ENCODE results near the gene KRT83. TPM values are rescaled to one million over a fixed set of nuclear protein-coding genes. Genes with fewer than 3 reads are reported as not detected.

KRT83 gene
- total and polyA plus RNA-seq, 5 donors, result not detected

- ATAC-seq, result no peak
- 84% methylated on average over 2 of the region's 2 CpGs for WGBS
These were observed 21.7 kb upstream of the KRT83 start for GRCh38 chr12:52342781-52343490.

GRCh38 chr12:52341066-52341580, 19.9 kb upstream of the KRT83 start:
- Histone ChIP-seq H3K4me3 (ENCODE audit: low read length) (no peak overlapping the region), H3K4me1 (ENCODE audit: control insufficient read depth, insufficient read depth, low read length) (no peaks in the 10 kb centered on the region), H3K27ac (ENCODE audit: low read length) (no peak overlapping the region), H3K9me3 (ENCODE audit: control insufficient read depth, low read length) (peaks cover 3% of the 10 kb centered on the region), H3K27me3 (ENCODE audit: control insufficient read depth, insufficient read depth) (no peaks in the 10 kb centered on the region)
- intact Hi-C loops (cut with DNase I), result no loop called here
- ATAC-seq (no peak), DNase-seq (no peak)
- WGBS, result 90% methylated on average over 14 of the region's 14 CpGs

More at GRCh38 chr12:52342781-52343490, 21.7 kb upstream of the KRT83 start:
- Histone ChIP-seq H3K4me1 (ENCODE audit: control insufficient read depth, insufficient read depth, low read length) (no peaks in the 10 kb centered on the region), H3K27me3 (ENCODE audit: control insufficient read depth, insufficient read depth) (no peaks in the 10 kb centered on the region), H3K9me3 (ENCODE audit: control insufficient read depth, low read length) (peaks cover 3% of the 10 kb centered on the region), H3K4me3 (ENCODE audit: low read length) (no peak overlapping the region), H3K27ac (ENCODE audit: low read length) (no peak overlapping the region)
- intact Hi-C loops (cut with DNase I), result no loop called here
- no peak for DNase-seq

GRCh38 chr12:52338241-52338960, 17.2 kb upstream of the KRT83 start:
- DNase-seq (no peak), ATAC-seq (no peak)
- Histone ChIP-seq H3K27ac (ENCODE audit: low read length) (no peak overlapping the region), H3K4me1 (ENCODE audit: control insufficient read depth, insufficient read depth, low read length) (no peaks in the 10 kb centered on the region), H3K27me3 (ENCODE audit: control insufficient read depth, insufficient read depth) (no peaks in the 10 kb centered on the region), H3K4me3 (ENCODE audit: low read length) (no peak overlapping the region), H3K9me3 (ENCODE audit: control insufficient read depth, low read length) (no peaks in the 10 kb centered on the region)
- 77% methylated on average over 10 of the region's 10 CpGs for WGBS
- intact Hi-C loops (cut with DNase I), result no loop called here

- no peaks in the 10 kb centered on the region for H3K4me1 ChIP-seq (ENCODE audit: control insufficient read depth, insufficient read depth, low read length)
- no peaks in the 10 kb centered on the region for H3K9me3 ChIP-seq (ENCODE audit: control insufficient read depth, low read length)
- DNase-seq (no peak), ATAC-seq (no peak)
- WGBS, result 53% methylated on average over 1 of the region's 1 CpG
- no peak overlapping the region for H3K27ac ChIP-seq (ENCODE audit: low read length)
- intact Hi-C loops (cut with DNase I), result no loop called here
- H3K4me3 ChIP-seq (ENCODE audit: low read length), result no peak overlapping the region
- H3K27me3 ChIP-seq (ENCODE audit: control insufficient read depth, insufficient read depth), result no peaks in the 10 kb centered on the region
These were observed 15.9 kb upstream of the KRT83 start for GRCh38 chr12:52337054-52337453.

GRCh38 chr12:52336641-52337040, 15.4 kb upstream of the KRT83 start:
- no peaks in the 10 kb centered on the region for H3K4me1 ChIP-seq (ENCODE audit: control insufficient read depth, insufficient read depth, low read length)
- intact Hi-C loops (cut with DNase I), result no loop called here
- no peak overlapping the region for H3K4me3 ChIP-seq (ENCODE audit: low read length)
- WGBS, result 84% methylated on average over 2 of the region's 2 CpGs
- ATAC-seq (no peak), DNase-seq (no peak)
- H3K9me3 ChIP-seq (ENCODE audit: control insufficient read depth, low read length), result no peaks in the 10 kb centered on the region
- no peak overlapping the region for H3K27ac ChIP-seq (ENCODE audit: low read length)
- no peaks in the 10 kb centered on the region for H3K27me3 ChIP-seq (ENCODE audit: control insufficient read depth, insufficient read depth)

- H3K4me1 ChIP-seq (ENCODE audit: control insufficient read depth, insufficient read depth, low read length), result no peaks in the 10 kb centered on the region
- WGBS, result 77% methylated on average over 4 of the region's 4 CpGs
- no peak overlapping the region for H3K4me3 ChIP-seq (ENCODE audit: low read length)
- H3K9me3 ChIP-seq (ENCODE audit: control insufficient read depth, low read length), result no peaks in the 10 kb centered on the region
- intact Hi-C loops (cut with DNase I), result no loop called here
- ATAC-seq, result no peak
- H3K27ac ChIP-seq (ENCODE audit: low read length), result no peak overlapping the region
- no peaks in the 10 kb centered on the region for H3K27me3 ChIP-seq (ENCODE audit: control insufficient read depth, insufficient read depth)
- no peak for DNase-seq
These were observed 14.5 kb upstream of the KRT83 start for GRCh38 chr12:52335598-52336262.

GRCh38 chr12:52334185-52334584, 13.0 kb upstream of the KRT83 start:
- Histone ChIP-seq H3K4me3 (ENCODE audit: low read length) (no peak overlapping the region), H3K27ac (ENCODE audit: low read length) (no peak overlapping the region), H3K4me1 (ENCODE audit: control insufficient read depth, insufficient read depth, low read length) (no peaks in the 10 kb centered on the region), H3K9me3 (ENCODE audit: control insufficient read depth, low read length) (no peaks in the 10 kb centered on the region), H3K27me3 (ENCODE audit: control insufficient read depth, insufficient read depth) (no peaks in the 10 kb centered on the region)
- intact Hi-C loops (cut with DNase I), result no loop called here
- DNase-seq (no peak), ATAC-seq (no peak)
- 82% methylated on average over 3 of the region's 3 CpGs for WGBS

GRCh38 chr12:52333321-52333720, 12.1 kb upstream of the KRT83 start:
- Histone ChIP-seq H3K9me3 (ENCODE audit: control insufficient read depth, low read length) (no peaks in the 10 kb centered on the region), H3K4me3 (ENCODE audit: low read length) (no peak overlapping the region), H3K27me3 (ENCODE audit: control insufficient read depth, insufficient read depth) (no peaks in the 10 kb centered on the region), H3K27ac (ENCODE audit: low read length) (no peak overlapping the region), H3K4me1 (ENCODE audit: control insufficient read depth, insufficient read depth, low read length) (no peaks in the 10 kb centered on the region)
- no peak for ATAC-seq
- no peak for DNase-seq
- intact Hi-C loops (cut with DNase I), result no loop called here
- WGBS, result 79% methylated on average over 3 of the region's 3 CpGs

- ATAC-seq, result no peak
- Histone ChIP-seq H3K9me3 (ENCODE audit: control insufficient read depth, low read length) (no peaks in the 10 kb centered on the region), H3K27ac (ENCODE audit: low read length) (no peak overlapping the region), H3K27me3 (ENCODE audit: control insufficient read depth, insufficient read depth) (no peaks in the 10 kb centered on the region), H3K4me1 (ENCODE audit: control insufficient read depth, insufficient read depth, low read length) (no peaks in the 10 kb centered on the region), H3K4me3 (ENCODE audit: low read length) (no peak overlapping the region)
- 83% methylated on average over 1 of the region's 1 CpG for WGBS
- intact Hi-C loops (cut with DNase I), result no loop called here
- DNase-seq, result no peak
These were observed 11.2 kb upstream of the KRT83 start for GRCh38 chr12:52332381-52332780.

GRCh38 chr12:52331833-52332232, 10.6 kb upstream of the KRT83 start:
- Histone ChIP-seq H3K27ac (ENCODE audit: low read length) (no peak overlapping the region), H3K4me3 (ENCODE audit: low read length) (no peak overlapping the region), H3K4me1 (ENCODE audit: control insufficient read depth, insufficient read depth, low read length) (no peaks in the 10 kb centered on the region), H3K27me3 (ENCODE audit: control insufficient read depth, insufficient read depth) (no peaks in the 10 kb centered on the region), H3K9me3 (ENCODE audit: control insufficient read depth, low read length) (no peaks in the 10 kb centered on the region)
- no peak for ATAC-seq
- intact Hi-C loops (cut with DNase I), result no loop called here
- no peak for DNase-seq
- WGBS, result 61% methylated on average over 3 of the region's 3 CpGs

GRCh38 chr12:52331039-52331438, 9.8 kb upstream of the KRT83 start:
- no peak for ATAC-seq
- no peak for DNase-seq
- no peak overlapping the region for H3K4me3 ChIP-seq (ENCODE audit: low read length)
- H3K27ac ChIP-seq (ENCODE audit: low read length), result no peak overlapping the region
- H3K9me3 ChIP-seq (ENCODE audit: control insufficient read depth, low read length), result no peaks in the 10 kb centered on the region
- intact Hi-C loops (cut with DNase I), result no loop called here
- no peaks in the 10 kb centered on the region for H3K4me1 ChIP-seq (ENCODE audit: control insufficient read depth, insufficient read depth, low read length)
- no peaks in the 10 kb centered on the region for H3K27me3 ChIP-seq (ENCODE audit: control insufficient read depth, insufficient read depth)
- WGBS, result 38% methylated on average over 1 of the region's 1 CpG

Data from right cardiac atrium (tissue), 5 donors.